Stimulated activated CD4-positive, alpha-beta T cell treated with anti-CD3 and anti-CD28 coated beads, TNF-alpha, amount 100 ng/mL, for 24 hours (primary cell): ENCODE data around the gene RAB3D.
"Not testable (repeated sequence)": the region's sequence is repeated elsewhere in the genome, so short reads cannot be mapped to it uniquely, and the experiment has no call there.

ENCODE experiments used
- DNase-seq, 3 experiments: peaks; one replicate each; pipeline ENCODE4 v3.0.0-alpha.2; 2020; ENCODE audit warnings: low read depth in 3 of 3

Gene RAB3D

DNA sequence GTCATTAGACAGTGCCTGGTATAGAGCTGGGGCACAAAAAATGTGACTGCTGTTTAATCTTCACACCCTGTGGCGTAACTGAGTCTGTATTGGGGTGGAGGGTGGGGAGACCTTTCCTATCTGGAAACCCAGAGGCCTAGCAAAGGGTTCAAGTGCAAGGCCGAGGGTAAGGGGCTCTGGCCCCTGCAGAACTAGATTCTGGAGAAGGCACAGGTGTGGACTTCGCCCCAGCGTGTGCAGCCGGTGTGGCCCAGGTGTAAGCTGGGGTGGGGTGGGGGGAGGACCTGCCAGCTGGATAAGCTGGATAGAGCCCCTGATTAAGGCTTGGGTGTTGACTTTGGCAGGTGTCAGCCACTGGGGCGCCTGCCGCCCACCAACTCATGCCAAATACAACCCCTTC lies 1.3 kb downstream of the RAB3D start:
- no peak for DNase-seq

DNA sequence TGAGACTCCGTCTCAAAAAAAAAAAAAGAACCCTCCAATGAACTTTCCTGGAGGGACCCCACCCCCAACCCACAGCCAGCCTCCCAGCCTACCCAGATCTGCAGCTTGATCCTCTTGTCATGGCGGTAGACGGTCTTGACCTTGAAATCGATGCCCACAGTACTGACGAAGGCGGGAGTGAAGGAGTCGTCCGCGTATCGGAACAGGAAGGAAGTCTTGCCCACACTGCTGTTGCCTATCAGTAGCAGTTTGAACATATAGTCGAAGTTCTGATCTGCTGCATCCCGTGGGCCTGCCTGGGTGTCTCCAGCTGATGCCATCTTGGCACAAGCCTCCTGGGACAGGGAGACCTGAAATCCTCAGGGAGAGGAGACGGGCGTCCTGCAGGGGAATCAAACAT lies 2.4 kb downstream of the RAB3D start:
- DNase-seq, result no peak

DNA sequence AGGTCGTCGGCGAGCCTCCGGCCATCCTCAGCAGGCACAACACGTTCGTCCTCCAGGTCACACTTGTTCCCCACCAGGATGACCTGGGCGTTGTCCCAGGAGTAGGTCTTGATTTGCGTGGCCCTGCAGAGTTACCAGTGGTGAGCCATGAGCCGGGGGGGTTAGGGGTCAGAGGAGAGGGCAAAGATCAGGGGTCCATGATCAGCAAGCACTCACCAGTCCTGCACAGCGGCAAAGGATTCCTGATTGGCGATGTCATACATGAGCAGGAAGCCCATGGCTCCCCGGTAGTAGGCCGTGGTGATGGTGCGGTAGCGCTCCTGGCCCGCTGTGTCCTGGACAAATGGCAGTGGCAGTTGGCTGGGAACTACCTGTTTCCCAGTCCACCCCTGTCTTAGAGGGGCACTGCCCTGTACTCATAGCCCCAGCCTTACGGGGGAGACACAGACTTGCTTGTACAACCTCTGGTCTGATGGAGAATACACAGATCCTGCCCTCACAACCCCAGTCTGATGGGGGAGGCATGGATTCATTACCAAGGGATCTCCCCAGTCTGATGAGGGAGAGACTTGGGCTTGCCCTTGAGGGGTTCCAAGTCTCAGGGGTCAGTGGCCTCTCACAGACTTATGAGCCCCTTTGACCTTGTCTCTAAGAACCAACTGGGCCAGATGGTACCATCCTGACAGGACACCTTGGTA lies 3.9 kb downstream of the RAB3D start:
- no peak for DNase-seq

DNA sequence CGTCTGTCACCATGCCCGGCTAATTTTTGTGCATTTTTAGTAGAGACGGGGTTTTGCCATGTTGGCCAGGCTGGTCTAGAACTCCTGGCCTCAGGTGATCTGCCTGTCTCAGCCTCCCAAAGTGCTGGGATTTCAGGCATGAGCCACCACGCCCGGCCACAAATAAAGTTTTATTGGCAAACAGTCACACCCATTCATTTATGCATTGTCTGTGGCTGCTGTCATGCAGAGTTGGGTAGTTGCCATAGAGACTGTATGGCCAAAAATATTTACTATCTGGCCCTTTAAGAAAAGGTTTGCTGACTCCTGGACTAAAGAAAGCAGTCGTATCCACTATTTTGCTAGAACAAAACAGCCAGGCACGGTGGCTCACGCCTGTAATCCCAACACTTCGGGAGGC lies 5.6 kb downstream of the RAB3D start:
- not testable (repeated sequence) for DNase-seq

DNA sequence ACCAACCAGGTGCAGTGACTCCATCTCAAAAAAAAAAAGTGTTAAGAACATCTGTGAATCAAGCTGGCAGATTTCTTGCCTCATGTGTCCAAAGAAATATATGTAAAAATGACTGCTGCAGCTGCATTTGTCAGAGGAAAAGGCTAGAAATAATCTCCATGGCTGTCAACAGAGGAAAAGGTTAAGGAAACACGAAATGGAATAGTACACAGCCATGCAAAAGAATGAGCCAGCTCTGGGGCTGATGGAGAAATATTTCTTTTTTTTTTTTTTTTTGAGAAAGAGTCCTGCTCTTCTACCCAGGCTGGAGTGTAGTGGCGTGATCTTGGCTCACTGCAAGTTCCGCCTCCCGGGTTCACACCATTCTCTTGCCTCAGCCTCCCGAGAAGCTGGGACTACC lies 6.6 kb downstream of the RAB3D start:
- no peak for DNase-seq

DNA sequence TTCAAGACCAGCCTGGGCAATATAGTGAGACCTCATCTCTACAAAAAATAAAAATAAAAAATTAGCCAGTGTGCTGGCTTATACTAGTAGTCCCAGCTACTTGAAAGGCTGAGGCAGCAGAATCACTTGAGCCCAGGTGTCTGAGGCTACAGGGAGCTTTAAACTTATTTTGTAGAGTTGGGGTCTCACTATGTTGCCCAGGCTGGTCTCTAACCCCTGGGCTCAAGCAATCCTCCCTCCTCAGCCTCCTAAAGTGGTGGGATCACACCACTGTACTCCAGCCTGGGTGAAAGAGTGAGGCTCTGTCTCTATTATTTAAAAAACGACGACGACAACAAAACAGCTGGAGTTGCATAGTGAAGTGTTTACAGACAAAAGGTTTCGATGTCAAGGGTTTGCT lies 8.0 kb downstream of the RAB3D start:
- no peak for DNase-seq

DNA sequence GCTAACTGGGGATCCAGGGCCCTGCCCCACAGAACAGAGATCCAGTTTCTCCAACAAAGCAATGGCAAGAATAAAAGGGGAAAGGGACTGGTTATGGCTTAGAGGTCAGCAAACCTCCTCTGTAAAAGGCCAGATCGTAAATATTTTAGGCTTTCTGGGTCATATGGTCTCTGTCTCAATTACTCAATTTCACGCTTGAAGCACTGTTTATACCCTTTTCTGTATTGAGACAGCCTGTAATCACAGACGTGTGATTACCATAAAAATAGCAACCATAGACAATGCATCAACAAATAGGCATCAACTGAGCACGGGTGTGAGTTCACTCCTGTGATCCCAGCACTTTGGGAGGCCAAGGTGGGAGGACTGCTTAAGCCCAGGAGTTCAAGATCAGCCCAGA lies 9.3 kb downstream of the RAB3D start:
- DNase-seq, result no peak

DNA sequence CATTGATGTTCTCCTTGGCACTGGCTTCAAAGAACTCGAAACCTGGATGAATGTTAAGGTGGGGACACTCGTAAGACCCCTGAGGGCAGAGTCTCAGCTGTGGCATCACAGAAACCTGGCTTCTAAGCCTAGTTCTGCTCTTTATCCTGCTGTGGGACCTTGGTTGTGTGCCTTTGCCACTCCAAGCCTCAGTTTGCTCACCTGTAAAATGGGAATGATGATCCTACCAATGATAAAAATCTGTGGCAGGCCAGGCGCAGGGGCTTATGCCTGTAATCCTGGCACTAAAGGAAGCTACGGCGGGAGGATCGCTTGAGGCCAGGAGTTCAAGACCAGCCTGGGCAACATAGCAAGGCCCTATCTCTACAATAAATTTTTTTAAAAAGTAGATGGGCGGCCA lies 13.9 kb downstream of the RAB3D start:
- no peak for DNase-seq

DNA sequence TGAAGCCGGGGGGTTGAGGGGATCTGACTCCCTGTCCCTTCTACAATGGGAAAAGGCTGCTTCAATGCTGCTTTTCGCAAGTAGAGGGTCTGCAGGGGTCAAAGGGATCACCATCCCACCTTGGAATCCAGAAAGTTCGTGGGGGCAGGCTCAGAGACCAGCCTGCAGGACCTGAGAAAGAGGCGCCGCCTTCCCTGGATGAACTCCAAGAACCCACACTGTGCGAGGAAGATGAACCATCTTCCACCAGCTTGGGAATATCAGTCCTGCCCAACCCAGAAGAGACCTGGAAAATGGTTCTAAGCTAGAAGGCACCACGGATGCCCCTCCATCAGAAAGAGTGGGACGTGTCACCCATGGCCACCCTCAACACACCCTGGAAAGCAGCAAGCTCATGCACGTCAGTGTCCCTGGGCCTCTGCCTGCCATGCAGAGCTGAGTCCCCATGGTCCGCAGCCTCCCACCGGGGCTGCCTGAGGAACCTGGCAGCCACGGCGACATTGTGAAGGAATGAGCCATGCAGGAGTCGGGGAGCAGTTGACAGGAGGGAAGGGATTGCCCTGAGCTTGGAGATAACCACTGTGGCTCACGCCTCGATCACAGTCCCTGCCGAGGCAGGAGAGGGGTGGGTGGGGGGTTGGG lies 14.6 kb downstream of the RAB3D start:
- DNase-seq, result no peak

DNA sequence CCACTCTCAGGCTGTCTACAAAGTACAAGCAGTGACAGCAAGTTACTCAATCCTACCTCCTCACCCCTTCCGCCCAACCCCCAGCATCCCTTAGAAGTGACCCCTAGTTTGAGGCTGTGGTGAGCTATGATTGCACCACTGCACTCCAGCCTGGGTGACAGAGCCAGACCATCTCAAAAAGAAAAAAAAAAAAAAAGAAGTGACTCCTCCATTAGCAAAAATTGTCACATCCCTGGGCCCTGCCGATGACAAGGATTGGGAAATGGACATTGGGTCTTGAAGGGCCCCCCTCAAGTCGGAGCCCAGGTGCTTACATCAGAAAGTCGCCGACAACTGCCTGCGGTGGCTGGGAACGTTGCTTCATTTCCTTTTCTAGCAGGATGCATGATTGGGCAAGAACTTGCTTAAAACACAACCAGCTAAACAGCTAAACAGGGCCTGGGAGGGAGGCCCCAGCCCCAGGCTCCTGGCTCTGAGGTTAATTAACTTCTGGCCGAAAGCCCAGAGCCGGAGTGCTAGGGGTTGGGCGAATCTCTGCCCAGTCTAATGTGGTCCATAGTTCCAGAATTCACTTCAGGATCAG lies 15.3 kb downstream of the RAB3D start:
- peak in 1 of 3 experiments; percentile 24 for DNase-seq

DNA sequence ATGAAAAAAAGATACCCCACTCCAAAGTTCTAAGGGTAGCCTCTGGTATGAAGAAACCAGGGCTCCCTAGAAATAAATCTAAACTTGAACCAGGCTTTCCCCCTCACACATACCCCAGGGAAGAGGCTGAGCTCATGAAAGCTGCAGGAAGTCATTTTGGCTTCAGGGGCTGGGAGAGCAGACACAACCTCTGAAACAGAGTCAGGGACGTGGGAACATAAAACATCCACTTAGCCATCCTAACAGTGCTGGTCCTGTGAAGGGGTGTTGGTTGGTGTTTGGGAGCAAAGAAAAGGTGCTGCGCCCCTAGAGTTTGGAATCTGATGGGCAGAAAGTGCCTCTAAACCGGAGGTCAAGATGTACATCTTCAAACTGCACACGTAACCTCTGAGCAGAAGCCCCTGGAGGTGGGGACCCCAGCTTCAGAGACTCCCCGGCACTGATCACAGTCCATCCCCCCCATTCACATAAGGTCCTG lies 15.8 kb downstream of the RAB3D start:
- no peak for DNase-seq

DNA sequence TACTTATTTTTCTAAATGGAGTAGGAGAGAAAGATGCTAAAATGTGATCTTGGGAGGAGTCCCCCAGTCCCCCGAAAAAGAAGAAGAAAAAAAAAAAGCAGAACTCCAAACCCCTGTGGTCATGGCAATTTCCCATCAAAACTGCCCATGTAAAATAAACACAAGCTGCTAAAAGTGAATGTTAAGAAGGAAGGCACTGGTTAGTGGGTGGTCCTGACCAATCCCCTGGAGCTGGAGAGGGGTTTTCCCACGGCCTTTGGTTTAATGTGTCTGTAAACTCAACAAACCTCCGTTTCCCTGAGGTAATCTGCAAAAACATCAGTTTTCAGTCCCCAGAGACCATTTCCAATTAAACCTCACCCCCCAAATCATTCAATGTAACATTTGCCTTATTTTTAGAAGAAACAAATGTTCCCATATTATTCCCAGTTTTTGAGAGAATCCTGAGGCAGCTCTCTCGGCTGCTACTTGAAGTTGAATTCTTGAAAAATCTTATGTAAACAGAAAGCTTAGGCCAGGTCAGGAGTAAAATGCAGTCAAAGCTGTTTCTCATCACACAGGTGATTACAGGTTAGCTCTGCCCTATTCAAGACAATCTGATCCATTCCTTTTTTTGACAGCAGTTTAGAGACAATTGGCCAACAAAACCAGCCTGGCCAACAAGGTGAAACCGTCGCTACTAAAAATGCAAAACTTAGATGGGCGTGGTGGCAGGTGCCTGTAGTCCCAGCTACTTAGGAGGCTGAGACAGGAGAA lies 17.0 kb downstream of the RAB3D start:
- no peak for DNase-seq

DNA sequence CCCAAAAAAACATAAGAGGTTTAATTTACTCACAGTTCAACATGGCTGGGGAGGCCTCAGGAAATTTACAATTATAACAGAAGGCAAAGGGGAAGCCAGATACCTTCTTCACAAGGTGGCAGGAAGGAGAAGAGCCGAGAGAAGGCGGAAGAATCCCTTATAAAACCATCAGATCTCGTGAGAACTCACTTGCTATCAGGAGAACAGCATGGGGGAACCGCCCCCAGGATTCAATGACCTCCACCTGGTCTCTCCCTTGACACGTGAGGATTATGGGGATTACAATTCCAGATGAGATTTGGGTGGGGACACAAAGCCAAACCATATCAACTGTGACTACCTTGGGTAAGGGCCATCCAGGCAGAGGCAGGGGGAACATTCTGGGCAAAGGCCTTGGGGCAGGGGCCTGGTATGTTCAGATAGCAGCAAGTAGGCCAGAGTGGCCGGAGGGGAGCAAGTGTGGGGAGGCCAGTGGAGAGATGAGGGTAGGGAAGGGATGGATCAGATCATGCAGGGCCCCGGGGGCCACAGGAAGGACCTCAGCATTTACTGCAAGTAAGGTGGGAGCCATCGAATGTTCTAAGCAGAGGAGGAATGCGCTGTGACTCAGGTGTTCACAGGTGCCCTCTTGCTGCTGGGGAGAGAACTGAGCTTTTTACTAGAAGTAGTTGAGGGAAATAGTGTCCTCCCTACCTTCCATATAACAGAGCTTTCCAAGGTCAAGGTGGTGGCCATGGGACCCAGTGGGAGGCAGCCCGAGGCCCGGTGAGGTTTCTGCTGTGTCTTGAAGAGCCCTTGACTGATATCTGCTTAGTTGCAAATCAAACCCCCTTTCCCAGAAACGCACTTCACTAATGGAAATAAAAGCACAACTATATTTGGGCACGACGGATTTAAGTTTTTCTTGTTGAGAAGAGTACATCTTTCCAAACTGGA lies 18.0 kb downstream of the RAB3D start:
- no peak for DNase-seq

DNA sequence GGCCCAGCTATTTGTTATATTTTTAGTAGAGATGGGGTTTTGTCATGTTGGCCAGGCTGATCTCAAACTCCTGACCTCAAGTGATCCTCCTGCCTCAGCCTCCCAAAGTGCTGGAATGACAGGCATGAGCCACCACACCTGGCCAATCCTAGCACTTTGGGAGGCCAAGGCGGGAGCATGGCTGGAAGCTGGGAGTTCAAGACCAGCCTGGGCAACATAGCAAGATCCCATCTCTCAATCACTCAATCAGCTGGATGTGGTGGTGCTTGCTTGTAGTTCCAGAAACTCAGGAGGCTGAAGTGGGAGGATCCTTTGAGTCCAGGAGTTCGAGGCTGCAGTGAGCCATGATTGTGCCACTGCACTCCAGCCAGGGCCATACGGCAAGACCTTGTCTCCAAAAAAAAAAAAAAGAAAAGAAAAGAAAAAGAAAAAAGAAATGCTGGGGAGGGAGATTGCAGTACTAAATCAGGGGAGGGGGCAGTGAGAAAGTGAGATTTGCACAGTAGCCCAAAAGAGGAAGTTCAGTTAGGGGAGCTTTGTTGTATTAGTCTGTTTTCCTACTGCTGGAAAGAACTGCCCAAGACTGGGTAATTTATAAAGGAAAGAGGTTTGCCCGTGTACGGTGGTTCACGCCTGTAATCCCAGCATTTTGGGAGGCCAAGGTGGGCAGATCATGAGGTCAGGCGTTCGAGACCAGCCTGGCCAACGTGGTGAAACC lies 19.0 kb downstream of the RAB3D start:
- not testable (repeated sequence) for DNase-seq

DNA sequence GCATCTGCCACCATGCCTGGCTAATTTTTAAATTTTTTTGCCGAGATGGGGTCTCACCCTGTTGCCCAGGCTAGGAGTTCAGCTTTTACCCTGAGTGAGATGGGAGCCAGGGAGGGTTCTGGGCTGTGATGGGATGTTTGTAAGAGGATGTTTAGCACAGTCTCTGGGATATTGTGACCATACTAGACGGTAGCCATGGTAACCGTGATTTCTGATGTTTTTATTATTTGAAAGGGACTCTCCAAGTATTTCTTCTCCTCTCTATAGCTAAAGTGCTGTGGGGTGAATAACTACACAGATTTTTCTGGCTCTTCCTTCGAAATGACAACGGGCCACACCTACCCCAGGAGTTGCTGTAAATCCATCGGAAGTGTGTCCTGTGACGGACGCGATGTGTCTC lies 33.1 kb downstream of the RAB3D start:
- DNase-seq, result no peak

DNA sequence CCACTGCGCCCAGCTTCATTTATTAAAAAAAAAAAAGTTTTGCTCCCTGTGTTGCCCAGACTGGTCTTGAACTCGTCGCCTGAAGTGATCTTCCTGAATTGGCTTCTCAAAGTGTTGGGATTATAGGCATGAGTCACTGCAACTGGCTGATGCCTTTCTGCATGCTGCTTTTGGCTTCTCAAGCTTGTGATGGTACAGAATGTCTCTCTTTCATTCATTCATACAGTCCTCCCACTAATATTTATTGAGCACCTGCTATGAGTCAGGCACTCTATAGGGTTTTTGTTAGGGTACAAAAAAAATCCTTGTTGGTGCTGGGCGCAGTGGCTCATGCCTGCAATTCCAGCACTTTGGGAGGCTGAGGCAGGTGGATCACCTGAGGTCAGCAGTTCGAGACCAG lies 34.5 kb downstream of the RAB3D start:
- no peak for DNase-seq

DNA sequence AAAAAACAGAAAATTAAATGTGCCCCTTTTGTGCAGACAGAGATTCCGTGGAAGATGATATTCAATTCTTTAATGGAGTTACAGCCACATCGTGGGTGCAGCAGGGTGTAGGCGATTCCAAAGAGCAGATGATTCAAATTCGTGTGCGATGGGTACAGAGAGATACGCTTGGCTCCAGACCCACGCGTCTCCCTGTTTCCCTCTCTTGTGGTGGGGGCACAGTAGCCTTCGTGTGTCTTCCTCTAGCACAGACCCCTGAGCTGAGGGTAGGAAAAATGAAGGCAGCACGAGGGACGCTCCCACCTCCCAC lies 38.7 kb downstream of the RAB3D start:
- no peak for DNase-seq

DNA sequence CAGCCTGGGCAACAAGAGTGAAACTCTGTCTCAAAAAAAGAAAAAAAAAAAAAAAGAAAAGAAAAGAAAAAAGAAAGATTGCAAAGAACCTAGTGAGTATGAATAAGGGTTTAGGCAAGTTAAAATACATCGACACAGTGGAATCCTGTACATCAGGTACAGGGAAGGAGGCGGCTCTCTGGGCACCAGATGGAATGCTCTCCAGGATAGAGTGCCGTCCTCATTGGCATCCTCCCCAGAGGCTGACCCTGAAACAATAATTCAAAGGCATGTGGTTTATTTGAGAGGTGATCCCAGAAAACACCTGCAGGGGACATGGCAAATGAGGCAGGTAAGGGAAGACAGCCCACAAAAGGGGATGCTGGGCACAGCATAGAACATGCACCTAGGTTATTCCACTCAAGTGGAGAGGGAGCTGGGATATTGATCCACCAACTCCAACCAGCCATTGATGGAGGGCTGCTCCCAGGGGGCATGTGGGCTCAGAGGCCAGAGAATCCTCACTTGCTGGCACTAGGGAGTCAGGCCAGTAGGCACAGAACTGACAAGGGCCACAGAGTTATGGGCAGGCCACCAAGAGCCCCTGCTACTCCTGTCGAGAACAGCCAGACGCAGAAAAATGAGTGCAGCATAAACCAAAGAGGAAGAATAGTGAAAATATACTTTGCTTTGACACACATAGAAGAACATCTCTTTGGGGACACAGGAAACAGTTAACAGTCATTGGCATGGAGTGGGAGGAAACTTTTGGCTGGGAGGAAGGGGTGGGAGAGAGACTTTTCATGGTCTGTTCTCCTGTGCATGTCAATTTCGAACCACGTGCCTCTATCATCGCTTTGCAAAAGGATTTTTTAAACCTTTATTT lies 39.3 kb downstream of the RAB3D start:
- DNase-seq, result no peak

DNA sequence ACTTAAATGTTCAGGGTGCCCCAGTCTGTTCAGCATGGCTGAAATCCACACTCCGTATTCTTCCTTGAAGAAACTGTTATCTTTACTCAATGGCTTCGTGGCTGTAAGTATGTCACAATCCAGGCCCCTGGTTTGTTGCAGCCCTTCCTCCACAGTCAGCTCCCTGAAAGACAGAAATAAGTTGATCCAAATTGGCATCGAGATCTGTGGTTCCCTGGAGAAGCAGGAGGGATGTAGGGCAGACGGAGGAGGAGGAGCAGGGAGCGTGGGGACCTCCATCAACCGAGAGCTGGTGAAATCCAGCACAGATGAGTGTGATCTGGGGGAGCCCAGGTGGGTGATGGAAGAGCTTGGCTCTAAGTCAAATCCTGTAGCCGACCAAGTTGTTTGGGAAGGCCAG lies 43.2 kb downstream of the RAB3D start:
- no peak for DNase-seq

DNA sequence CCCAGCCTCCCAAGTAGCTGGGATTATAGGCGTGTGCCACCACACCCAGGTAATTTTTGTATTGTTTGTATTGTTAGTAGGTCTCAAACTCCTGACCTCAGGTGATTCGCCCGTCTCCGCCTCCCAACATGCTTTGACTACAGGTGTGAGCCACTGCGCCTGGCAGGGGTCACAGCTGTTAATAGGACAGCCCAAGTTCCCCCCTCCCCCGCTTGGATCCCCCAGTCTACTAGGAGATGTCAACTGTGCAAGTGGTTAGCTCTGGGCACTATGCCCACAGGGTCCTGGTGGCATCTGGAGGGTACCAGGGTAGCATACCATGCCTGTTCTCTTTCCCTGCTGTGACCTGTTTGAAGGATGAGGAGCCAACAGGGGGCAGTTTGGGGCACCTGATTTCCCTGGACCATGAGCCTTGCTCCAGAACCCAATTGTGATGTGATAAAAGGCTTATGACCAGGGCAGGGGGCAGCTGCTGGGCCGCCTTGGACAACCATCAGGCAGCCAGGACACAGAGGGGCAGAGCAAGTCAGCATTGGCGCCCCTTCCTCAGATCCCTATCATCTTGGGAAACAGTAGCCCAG lies 43.7 kb downstream of the RAB3D start, which contains the start of gene TSPAN16:
Gene TSPAN16, plus strand, starts transcription at position 496 of the 581 bp plus-strand sequence. CDS start 138 bp downstream, outside the sequence.
- no peak for DNase-seq
